ENCODE measurements around the gene PRKRA. TPM values are rescaled to one million over a fixed set of nuclear protein-coding genes. Genes with fewer than 3 reads are reported as not detected.
A peak's percentile ranks its signal among the peaks of the same experiment; 100 is the strongest.

Gene PRKRA
- total RNA-seq (42.4 and 46.6 TPM in 2 replicates), polyA plus RNA-seq (25.8 and 31.0 TPM in 2 replicates), polyA minus RNA-seq (30.4 and 39.6 TPM in 2 replicates), Bru-seq, nascent RNA (percentile 90 among the genes with signal in this experiment), BruChase-seq, experiment 1, labeled RNA remaining after a 6-hour chase (percentile 89 among the genes with signal in this experiment), BruChase-seq, experiment 2, labeled RNA remaining after a 2-hour chase (percentile 95 among the genes with signal in this experiment)
- 29.8 and 34.6 TPM in 2 replicates for polyA plus RNA-seq (2011; cell fraction: cytosol; rRNA removed)
- polyA plus RNA-seq (2011; cell fraction: nucleus; rRNA removed): 45.7 and 47.9 TPM in 2 replicates
- polyA plus RNA-seq (2012): 32.8 and 38.2 TPM in 2 replicates
- polyA minus RNA-seq (2011; cell fraction: cytosol; rRNA and poly(A)+ RNA removed): 16.0 TPM
- polyA minus RNA-seq (2011; cell fraction: nucleus; rRNA and poly(A)+ RNA removed): 67.9 and 68.7 TPM in 2 replicates
- long read RNA-seq, transcript PRKRA-202 (9 exons, 1,616 nt): minor isoform, 6 of 182 reads
- long read RNA-seq, transcript PRKRA-201 (8 exons, 1,826 nt): major isoform, 137 of 182 reads
- long read RNA-seq, partial matches to known transcripts: 15 of 182 reads
- long read RNA-seq, other reads (novel, unspliced or antisense): 22 of 182 reads

- peak within 1 kb of the TSS; percentile 94 for H3K27ac ChIP-seq (ENCODE audit: insufficient read depth, low read depth, low read length)
- H3K36me3 ChIP-seq (ENCODE audit: control insufficient read depth in 2 of 2, extremely low read depth in 1 of 2, insufficient read depth in 2 of 2, low read length in 2 of 2): peaks cover 4 to 10% of the 10 kb centered on the region in 2 experiments
- no peak for TF ChIP-seq JUN (IDR thresholded peaks at IDR 0.05; ENCODE audit: borderline replicate concordance, insufficient read depth, insufficient read length, low read depth)
- TF ChIP-seq POLR2A (IDR thresholded peaks at IDR 0.05; ENCODE audit: low read depth, low read length): peak; percentile 96
- TF ChIP-seq POLR2AphosphoS5 (IDR thresholded peaks at IDR 0.05; ENCODE audit: insufficient read depth, low read depth, low read length): peak; percentile 98
- H3K4me1 ChIP-seq (ENCODE audit: control insufficient read depth, extremely low read depth, insufficient read depth, low read length): peaks cover 15% of the 10 kb centered on the region
- H3K4me3 ChIP-seq (replicated peaks in 1 of 3; ENCODE audit: insufficient read depth in 1 of 3, low read depth in 1 of 3, low read length in 3 of 3): peak within 1 kb of the TSS; percentile 65 to 94 (median 75)
- no peaks in the 10 kb centered on the region for H3K9me3 ChIP-seq (replicated peaks; ENCODE audit: control insufficient read depth, insufficient read depth, low read length)
- H4K20me1 ChIP-seq (replicated peaks; ENCODE audit: control insufficient read depth, extremely low read depth, insufficient read depth, low read length): no peaks in the 10 kb centered on the region
- dilution Hi-C loops (cut with MboI; ENCODE audit: extremely low pct_ligation_motif_present, low sequenced_read_pairs) (no loop called here), intact Hi-C loops (cut with micrococcal nuclease) (loop anchor here (1.0 to 2.0 kb wide), 5 partner anchors 27 to 339 kb away; partner anchors contain the start of genes FKBP7 and RBM45)
- FAIRE-seq (peak; percentile 94), DNase-seq (ENCODE audit: low read depth, low spot score) (peak; percentile 99)
- peak within 1 kb of the TSS; percentile 77 for H2AFZ ChIP-seq (ENCODE audit: low read depth, low read length)
- H3K9me1 ChIP-seq (replicated peaks; ENCODE audit: control insufficient read depth, extremely low read depth, insufficient read depth, low read length): no peaks in the 10 kb centered on the region
- peaks cover 23% of the 10 kb centered on the region for H3K79me2 ChIP-seq (ENCODE audit: control insufficient read depth, insufficient read depth, low read length)
- peak within 1 kb of the TSS; percentile 78 for H3K4me2 ChIP-seq (ENCODE audit: insufficient read depth, low read length)
- no TSS peak for BruUV-seq (replicated peaks)
- peak within 1 kb of the TSS; percentile 97 for H3K9ac ChIP-seq (replicated peaks; ENCODE audit: extremely low read depth, insufficient read depth, low read length)
- ChIA-PET POLR2A (interaction anchor here (0.7 to 1.1 kb wide), 7 partner anchors 9 to 341 kb away, joined by 3 to 15 read pairs (median 4); partner anchors contain the start of gene PLEKHA3), CTCF (interaction anchor here (0.7 to 1.7 kb wide), 10 partner anchors 17 to 440 kb away, joined by 3 to 22 read pairs (median 3); partner anchors contain the start of gene RBM45)
- no peaks in the 10 kb centered on the region for H3K27me3 ChIP-seq (ENCODE audit: control insufficient read depth in 2 of 2, insufficient read depth in 2 of 2, low read length in 2 of 2)
Observed at GRCh38 chr2:178450774-178451525, at the start of gene PRKRA, which contains the start of gene PJVK. Gene PRKRA (minus strand): TSS chr2:178451175. CDS start chr2:178451030, 145 bp downstream. Gene PJVK (plus strand): TSS chr2:178451378. CDS start chr2:178453410, 2,032 bp downstream.

- H3K9me3 ChIP-seq (replicated peaks; ENCODE audit: control insufficient read depth, insufficient read depth, low read length): no peaks in the 10 kb centered on the region
- H3K4me3 ChIP-seq (replicated peaks in 1 of 3; ENCODE audit: insufficient read depth in 1 of 3, low read depth in 1 of 3, low read length in 3 of 3): no peak overlapping the region
- H4K20me1 ChIP-seq (replicated peaks; ENCODE audit: control insufficient read depth, extremely low read depth, insufficient read depth, low read length): no peaks in the 10 kb centered on the region
- ChIA-PET POLR2A (no interaction called here), CTCF (no interaction called here)
- no peak overlapping the region for H3K4me2 ChIP-seq (ENCODE audit: insufficient read depth, low read length)
- intact Hi-C loops (cut with micrococcal nuclease): no loop called here
- H3K36me3 ChIP-seq (ENCODE audit: control insufficient read depth in 2 of 2, extremely low read depth in 1 of 2, insufficient read depth in 2 of 2, low read length in 2 of 2): peaks cover 9 to 21% of the 10 kb centered on the region in 2 experiments
- BruUV-seq (replicated peaks): no TSS peak
- no peak overlapping the region for H3K9ac ChIP-seq (replicated peaks; ENCODE audit: extremely low read depth, insufficient read depth, low read length)
- no peaks in the 10 kb centered on the region for H3K79me2 ChIP-seq (ENCODE audit: control insufficient read depth, insufficient read depth, low read length)
- H3K27me3 ChIP-seq (ENCODE audit: control insufficient read depth in 2 of 2, insufficient read depth in 2 of 2, low read length in 2 of 2): no peaks in the 10 kb centered on the region
- no peak overlapping the region for H3K27ac ChIP-seq (ENCODE audit: insufficient read depth, low read depth, low read length)
- H2AFZ ChIP-seq (ENCODE audit: low read depth, low read length): no peak overlapping the region
- H3K4me1 ChIP-seq (ENCODE audit: control insufficient read depth, extremely low read depth, insufficient read depth, low read length): no peaks in the 10 kb centered on the region
- FAIRE-seq (no peak), DNase-seq (ENCODE audit: low read depth, low spot score) (no peak)
- TF ChIP-seq EZH2 (IDR thresholded peaks at IDR 0.05; ENCODE audit: borderline replicate concordance, low read depth, low read length, severe bottlenecking): no peak
- no peak for TF ChIP-seq CTCF (IDR thresholded peaks at IDR 0.05; ENCODE audit: extremely low read depth in 1 of 2, insufficient read depth in 1 of 2, low read depth in 1 of 2, low read length in 2 of 2)
- no peak for TF ChIP-seq MYC (IDR thresholded peaks at IDR 0.05; ENCODE audit: low read depth, low read length)
- TF ChIP-seq JUN (IDR thresholded peaks at IDR 0.05; ENCODE audit: borderline replicate concordance, insufficient read depth, insufficient read length, low read depth): no peak
- no peak for TF ChIP-seq POLR2AphosphoS5 (IDR thresholded peaks at IDR 0.05; ENCODE audit: insufficient read depth, low read depth, low read length)
- TF ChIP-seq GATA2 (IDR thresholded peaks at IDR 0.05; ENCODE audit: insufficient read depth, insufficient read length, low read depth, low read length): no peak
- TF ChIP-seq, protein P1, sequence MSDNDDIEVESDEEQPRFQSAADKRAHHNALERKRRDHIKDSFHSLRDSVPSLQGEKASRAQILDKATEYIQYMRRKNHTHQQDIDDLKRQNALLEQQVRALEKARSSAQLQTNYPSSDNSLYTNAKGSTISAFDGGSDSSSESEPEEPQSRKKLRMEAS (IDR thresholded peaks at IDR 0.05; ENCODE audit: insufficient read depth, insufficient read length): no peak
- TF ChIP-seq FOS (IDR thresholded peaks at IDR 0.05; ENCODE audit: borderline replicate concordance, insufficient read depth, low read length): no peak
- no peak for TF ChIP-seq POLR2A (IDR thresholded peaks at IDR 0.05; ENCODE audit: low read depth, low read length)
- dilution Hi-C loops (cut with MboI; ENCODE audit: extremely low pct_ligation_motif_present, low sequenced_read_pairs): no loop called here
- H3K9me1 ChIP-seq (replicated peaks; ENCODE audit: control insufficient read depth, extremely low read depth, insufficient read depth, low read length): no peaks in the 10 kb centered on the region
Observed at GRCh38 chr2:178499640-178500039, 48.7 kb upstream of the PRKRA start.

Data from endothelial cell of umbilical vein (primary cell).